Measurements from ENCODE around the gene ABHD17C.

Gene ABHD17C

GRCh38 chr15:80773122-80773551, 78.0 kb downstream of the ABHD17C start:
- Histone ChIP-seq H3K9me3 (ENCODE audit: control insufficient read depth, low read length) (no peaks in the 10 kb centered on the region), H3K27ac (ENCODE audit: insufficient read depth, low read length, poor library complexity, severe bottlenecking) (no peak overlapping the region), H3K4me1 (ENCODE audit: control insufficient read depth, insufficient read depth, low read length, poor library complexity, severe bottlenecking) (no peaks in the 10 kb centered on the region), H3K36me3 (ENCODE audit: control insufficient read depth, insufficient read depth, low read length) (no peaks in the 10 kb centered on the region), H3K27me3 (replicated peaks; ENCODE audit: control insufficient read depth, insufficient read depth, low read length, poor library complexity, severe bottlenecking) (no peaks in the 10 kb centered on the region), H3K4me3 (ENCODE audit: insufficient read depth, low read depth, low read length, poor library complexity, severe bottlenecking) (no peak overlapping the region)
- no peak for DNase-seq

- Histone ChIP-seq H3K4me3 (ENCODE audit: insufficient read depth, low read depth, low read length, poor library complexity, severe bottlenecking) (no peak overlapping the region), H3K4me1 (ENCODE audit: control insufficient read depth, insufficient read depth, low read length, poor library complexity, severe bottlenecking) (no peaks in the 10 kb centered on the region), H3K27me3 (replicated peaks; ENCODE audit: control insufficient read depth, insufficient read depth, low read length, poor library complexity, severe bottlenecking) (peaks cover 6% of the 10 kb centered on the region), H3K36me3 (ENCODE audit: control insufficient read depth, insufficient read depth, low read length) (no peaks in the 10 kb centered on the region), H3K9me3 (ENCODE audit: control insufficient read depth, low read length) (no peaks in the 10 kb centered on the region), H3K27ac (ENCODE audit: insufficient read depth, low read length, poor library complexity, severe bottlenecking) (no peak overlapping the region)
- DNase-seq: no peak
These were observed 78.8 kb downstream of the ABHD17C start for GRCh38 chr15:80773792-80774352.

- peaks cover 12% of the 10 kb centered on the region for H3K27me3 ChIP-seq (replicated peaks; ENCODE audit: control insufficient read depth, insufficient read depth, low read length, poor library complexity, severe bottlenecking)
- no peaks in the 10 kb centered on the region for H3K9me3 ChIP-seq (ENCODE audit: control insufficient read depth, low read length)
- no peak overlapping the region for H3K27ac ChIP-seq (ENCODE audit: insufficient read depth, low read length, poor library complexity, severe bottlenecking)
- peaks cover 4% of the 10 kb centered on the region for H3K4me1 ChIP-seq (ENCODE audit: control insufficient read depth, insufficient read depth, low read length, poor library complexity, severe bottlenecking)
- DNase-seq: no peak
- H3K36me3 ChIP-seq (ENCODE audit: control insufficient read depth, insufficient read depth, low read length): no peaks in the 10 kb centered on the region
- H3K4me3 ChIP-seq (ENCODE audit: insufficient read depth, low read depth, low read length, poor library complexity, severe bottlenecking): no peak overlapping the region
These were observed 79.4 kb downstream of the ABHD17C start for GRCh38 chr15:80774486-80774885.

GRCh38 chr15:80775338-80775737, 80.2 kb downstream of the ABHD17C start:
- Histone ChIP-seq H3K9me3 (ENCODE audit: control insufficient read depth, low read length) (no peaks in the 10 kb centered on the region), H3K27ac (ENCODE audit: insufficient read depth, low read length, poor library complexity, severe bottlenecking) (no peak overlapping the region), H3K4me1 (ENCODE audit: control insufficient read depth, insufficient read depth, low read length, poor library complexity, severe bottlenecking) (peaks cover 7% of the 10 kb centered on the region), H3K36me3 (ENCODE audit: control insufficient read depth, insufficient read depth, low read length) (no peaks in the 10 kb centered on the region), H3K27me3 (replicated peaks; ENCODE audit: control insufficient read depth, insufficient read depth, low read length, poor library complexity, severe bottlenecking) (peaks cover 21% of the 10 kb centered on the region), H3K4me3 (ENCODE audit: insufficient read depth, low read depth, low read length, poor library complexity, severe bottlenecking) (no peak overlapping the region)
- no peak for DNase-seq

GRCh38 chr15:80776420-80777045, 81.4 kb downstream of the ABHD17C start:
- H3K9me3 ChIP-seq (ENCODE audit: control insufficient read depth, low read length): no peaks in the 10 kb centered on the region
- no peaks in the 10 kb centered on the region for H3K36me3 ChIP-seq (ENCODE audit: control insufficient read depth, insufficient read depth, low read length)
- H3K4me3 ChIP-seq (ENCODE audit: insufficient read depth, low read depth, low read length, poor library complexity, severe bottlenecking): no peak overlapping the region
- H3K27me3 ChIP-seq (replicated peaks; ENCODE audit: control insufficient read depth, insufficient read depth, low read length, poor library complexity, severe bottlenecking): peaks cover 28% of the 10 kb centered on the region
- H3K4me1 ChIP-seq (ENCODE audit: control insufficient read depth, insufficient read depth, low read length, poor library complexity, severe bottlenecking): peaks cover 7% of the 10 kb centered on the region
- H3K27ac ChIP-seq (ENCODE audit: insufficient read depth, low read length, poor library complexity, severe bottlenecking): no peak overlapping the region
- DNase-seq: peak; percentile 14 to 29 (median 16)

- no peak overlapping the region for H3K4me3 ChIP-seq (ENCODE audit: insufficient read depth, low read depth, low read length, poor library complexity, severe bottlenecking)
- DNase-seq: no peak
- H3K36me3 ChIP-seq (ENCODE audit: control insufficient read depth, insufficient read depth, low read length): no peaks in the 10 kb centered on the region
- H3K27me3 ChIP-seq (replicated peaks; ENCODE audit: control insufficient read depth, insufficient read depth, low read length, poor library complexity, severe bottlenecking): peaks cover 28% of the 10 kb centered on the region
- peaks cover 7% of the 10 kb centered on the region for H3K4me1 ChIP-seq (ENCODE audit: control insufficient read depth, insufficient read depth, low read length, poor library complexity, severe bottlenecking)
- no peaks in the 10 kb centered on the region for H3K9me3 ChIP-seq (ENCODE audit: control insufficient read depth, low read length)
- H3K27ac ChIP-seq (ENCODE audit: insufficient read depth, low read length, poor library complexity, severe bottlenecking): no peak overlapping the region
These were observed 82.0 kb downstream of the ABHD17C start for GRCh38 chr15:80777137-80777536.

GRCh38 chr15:80777826-80778620, 82.9 kb downstream of the ABHD17C start:
- Histone ChIP-seq H3K4me3 (ENCODE audit: insufficient read depth, low read depth, low read length, poor library complexity, severe bottlenecking) (no peak overlapping the region), H3K9me3 (ENCODE audit: control insufficient read depth, low read length) (no peaks in the 10 kb centered on the region), H3K27me3 (replicated peaks; ENCODE audit: control insufficient read depth, insufficient read depth, low read length, poor library complexity, severe bottlenecking) (peaks cover 28% of the 10 kb centered on the region), H3K27ac (ENCODE audit: insufficient read depth, low read length, poor library complexity, severe bottlenecking) (no peak overlapping the region), H3K36me3 (ENCODE audit: control insufficient read depth, insufficient read depth, low read length) (no peaks in the 10 kb centered on the region), H3K4me1 (ENCODE audit: control insufficient read depth, insufficient read depth, low read length, poor library complexity, severe bottlenecking) (peaks cover 7% of the 10 kb centered on the region)
- no peak for DNase-seq

GRCh38 chr15:80778621-80778963, 83.5 kb downstream of the ABHD17C start:
- Histone ChIP-seq H3K27ac (ENCODE audit: insufficient read depth, low read length, poor library complexity, severe bottlenecking) (no peak overlapping the region), H3K9me3 (ENCODE audit: control insufficient read depth, low read length) (no peaks in the 10 kb centered on the region), H3K27me3 (replicated peaks; ENCODE audit: control insufficient read depth, insufficient read depth, low read length, poor library complexity, severe bottlenecking) (peaks cover 28% of the 10 kb centered on the region)

GRCh38 chr15:80778964-80779657, 84.0 kb downstream of the ABHD17C start, which contains the start of gene CEMIP:
TSS of gene CEMIP (plus strand) at chr15:80779370. CDS start at chr15:80873880, 94,510 bp downstream.
- no peaks in the 10 kb centered on the region for H3K9me3 ChIP-seq (ENCODE audit: control insufficient read depth, low read length)
- no peak for DNase-seq
- H3K4me3 ChIP-seq (ENCODE audit: insufficient read depth, low read depth, low read length, poor library complexity, severe bottlenecking): peak within 1 kb of the TSS; percentile 25
- H3K36me3 ChIP-seq (ENCODE audit: control insufficient read depth, insufficient read depth, low read length): no peaks in the 10 kb centered on the region
- H3K27ac ChIP-seq (ENCODE audit: insufficient read depth, low read length, poor library complexity, severe bottlenecking): no peak within 1 kb of the TSS
- H3K27me3 ChIP-seq (replicated peaks; ENCODE audit: control insufficient read depth, insufficient read depth, low read length, poor library complexity, severe bottlenecking): peaks cover 28% of the 10 kb centered on the region
- peaks cover 7% of the 10 kb centered on the region for H3K4me1 ChIP-seq (ENCODE audit: control insufficient read depth, insufficient read depth, low read length, poor library complexity, severe bottlenecking)

More at GRCh38 chr15:80778621-80778963, 83.5 kb downstream of the ABHD17C start:
- Histone ChIP-seq H3K36me3 (ENCODE audit: control insufficient read depth, insufficient read depth, low read length) (no peaks in the 10 kb centered on the region), H3K4me3 (ENCODE audit: insufficient read depth, low read depth, low read length, poor library complexity, severe bottlenecking) (no peak overlapping the region), H3K4me1 (ENCODE audit: control insufficient read depth, insufficient read depth, low read length, poor library complexity, severe bottlenecking) (peaks cover 7% of the 10 kb centered on the region)
- no peak for DNase-seq
